Mesodermal cell (in vitro differentiated cells): ENCODE results near the gene AMT.

Experiments used
- H3K27ac ChIP-seq: 2 replicates; pipeline ENCODE4 v1.7.0; 2013; ENCODE audit warnings: mild to moderate bottlenecking, low read depth, low read length, moderate library complexity; ENCODE audit not compliant: severe bottlenecking
- H3K36me3 ChIP-seq: 2 replicates; pipeline ENCODE4 v1.7.1; 2013; ENCODE audit warnings: mild to moderate bottlenecking, low read length, moderate library complexity; ENCODE audit not compliant: control insufficient read depth, insufficient read depth
- H3K4me1 ChIP-seq: one replicate; pipeline ENCODE4 v1.7.1; 2013; ENCODE audit warnings: mild to moderate bottlenecking, low read length; ENCODE audit not compliant: insufficient read depth, control insufficient read depth, poor library complexity, severe bottlenecking
- H3K4me3 ChIP-seq: 2 replicates; pipeline ENCODE4 v1.7.0; 2013; ENCODE audit warnings: low read length, control low read depth, mild to moderate bottlenecking; ENCODE audit not compliant: insufficient read depth, poor library complexity, severe bottlenecking; ENCODE audit errors: extremely low read depth
- H3K9me3 ChIP-seq: 2 replicates; pipeline ENCODE4 v1.7.1; 2013; ENCODE audit warnings: mild to moderate bottlenecking, low read length, moderate library complexity; ENCODE audit not compliant: control insufficient read depth
- whole genome bisulfite sequencing, 2 experiments: methylation state at CpG; one replicate each; pipeline ENCODE4 v1.1.5; 2013; ENCODE audit warnings: missing lambda C conversion rate in 2 of 2; ENCODE audit not compliant: insufficient coverage in 2 of 2; 5-methylcytosine and 5-hydroxymethylcytosine counted together

Gene AMT

GRCh38 chr3:49421890-49422378, 339 bp downstream of the AMT start:
- Histone ChIP-seq H3K27ac (peak overlapping the region; percentile 92), H3K4me1 (peaks cover 26% of the 10 kb centered on the region), H3K4me3 (peak overlapping the region; percentile 37), H3K9me3 (no peaks in the 10 kb centered on the region), H3K36me3 (peaks cover 29% of the 10 kb centered on the region)
- WGBS, 2 experiments, result 39 to 67% methylated on average over 5 to 14 of the region's 14 CpGs

GRCh38 chr3:49417516-49418120, 4.7 kb downstream of the AMT start:
- H3K4me1 ChIP-seq, result peaks cover 35% of the 10 kb centered on the region
- peaks cover 39% of the 10 kb centered on the region for H3K36me3 ChIP-seq
- 92 to 95% methylated on average over 10 to 13 of the region's 13 CpGs for WGBS, 2 experiments
- no peak overlapping the region for H3K4me3 ChIP-seq
- H3K9me3 ChIP-seq, result no peaks in the 10 kb centered on the region
- no peak overlapping the region for H3K27ac ChIP-seq

- H3K36me3 ChIP-seq, result peaks cover 39% of the 10 kb centered on the region
- peak overlapping the region; percentile 41 for H3K27ac ChIP-seq
- H3K4me3 ChIP-seq, result no peak overlapping the region
- peaks cover 29% of the 10 kb centered on the region for H3K4me1 ChIP-seq
- 95% methylated on average over 2 of the region's 2 CpGs; no CpG with 5 or more reads in 1 of the 2 experiments for whole genome bisulfite sequencing, 2 experiments
- H3K9me3 ChIP-seq, result no peaks in the 10 kb centered on the region
These were observed 5.4 kb downstream of the AMT start for GRCh38 chr3:49416867-49417266.

- Histone ChIP-seq H3K4me1 (peaks cover 23% of the 10 kb centered on the region), H3K36me3 (peaks cover 39% of the 10 kb centered on the region), H3K27ac (peak overlapping the region; percentile 41), H3K9me3 (no peaks in the 10 kb centered on the region), H3K4me3 (no peak overlapping the region)
- 97 to 100% methylated on average over 3 to 4 of the region's 4 CpGs for WGBS, 2 experiments
These were observed 6.2 kb downstream of the AMT start for GRCh38 chr3:49415931-49416601.

GRCh38 chr3:49414753-49415152, 7.5 kb downstream of the AMT start:
- WGBS, 2 experiments, result 60 to 100% methylated on average over 1 of the region's 2 CpGs
- Histone ChIP-seq H3K4me3 (no peak overlapping the region), H3K36me3 (peaks cover 43% of the 10 kb centered on the region), H3K4me1 (peaks cover 23% of the 10 kb centered on the region), H3K9me3 (no peaks in the 10 kb centered on the region), H3K27ac (no peak overlapping the region)

- WGBS, 2 experiments, result 94 to 98% methylated on average over 6 of the region's 6 CpGs
- Histone ChIP-seq H3K36me3 (peaks cover 44% of the 10 kb centered on the region), H3K4me1 (peaks cover 23% of the 10 kb centered on the region), H3K9me3 (no peaks in the 10 kb centered on the region), H3K4me3 (peak overlapping the region; percentile 66), H3K27ac (no peak overlapping the region)
These were observed 8.9 kb downstream of the AMT start for GRCh38 chr3:49413338-49413734.

- Histone ChIP-seq H3K4me1 (peaks cover 23% of the 10 kb centered on the region), H3K4me3 (peak overlapping the region; percentile 66), H3K9me3 (no peaks in the 10 kb centered on the region), H3K27ac (peak overlapping the region; percentile 83), H3K36me3 (peaks cover 40% of the 10 kb centered on the region)
- WGBS, 2 experiments, result 51 to 62% methylated on average over 13 to 16 of the region's 16 CpGs
These were observed 9.5 kb downstream of the AMT start for GRCh38 chr3:49412632-49413337.

- peak within 1 kb of the TSS; percentile 95 for H3K27ac ChIP-seq
- H3K4me3 ChIP-seq, result peak within 1 kb of the TSS; percentile 66
- H3K36me3 ChIP-seq, result peaks cover 33% of the 10 kb centered on the region
- H3K4me1 ChIP-seq, result peaks cover 19% of the 10 kb centered on the region
- WGBS, 2 experiments, result 2 to 3% methylated on average over 46 to 50 of the region's 62 CpGs
- H3K9me3 ChIP-seq, result no peaks in the 10 kb centered on the region
These were observed 10.2 kb downstream of the AMT start, which contains the start of the genes RHOA and TCTA for GRCh38 chr3:49411968-49412631. Gene RHOA, minus strand, starts transcription at chr3:49411976. Its CDS starts 36,387 bp downstream, at chr3:49375589. Gene TCTA, plus strand, starts transcription at chr3:49412423. Its CDS starts 4 bp downstream, at chr3:49412427.

GRCh38 chr3:49411535-49411967, 10.7 kb downstream of the AMT start:
- 1% methylated on average over 37 to 59 of the region's 59 CpGs for WGBS, 2 experiments

GRCh38 chr3:49410846-49411534, 11.3 kb downstream of the AMT start:
- 0% methylated on average over 24 to 26 of the region's 33 CpGs for WGBS, 2 experiments
- H3K4me3 ChIP-seq, result peak overlapping the region; percentile 66
- peaks cover 8% of the 10 kb centered on the region for H3K4me1 ChIP-seq
- H3K36me3 ChIP-seq, result peaks cover 27% of the 10 kb centered on the region
- H3K27ac ChIP-seq, result peak overlapping the region; percentile 95
- H3K9me3 ChIP-seq, result no peaks in the 10 kb centered on the region

More at GRCh38 chr3:49411535-49411967, 10.7 kb downstream of the AMT start:
- Histone ChIP-seq H3K9me3 (no peaks in the 10 kb centered on the region), H3K4me3 (peak overlapping the region; percentile 66), H3K4me1 (peaks cover 14% of the 10 kb centered on the region), H3K36me3 (peaks cover 30% of the 10 kb centered on the region), H3K27ac (peak overlapping the region; percentile 95)
